ENCODE measurements around the gene PRDM8.

The PRDM8 gene

GRCh38 chr4:80184053-80184824 lies 13.1 kb upstream of the PRDM8 start:
- DNase-seq (ENCODE audit: low read depth), result peak; percentile 90

- DNase-seq (ENCODE audit: low read depth), result no peak
Measured at GRCh38 chr4:80184825-80185756, 12.2 kb upstream of the PRDM8 start.

DNA sequence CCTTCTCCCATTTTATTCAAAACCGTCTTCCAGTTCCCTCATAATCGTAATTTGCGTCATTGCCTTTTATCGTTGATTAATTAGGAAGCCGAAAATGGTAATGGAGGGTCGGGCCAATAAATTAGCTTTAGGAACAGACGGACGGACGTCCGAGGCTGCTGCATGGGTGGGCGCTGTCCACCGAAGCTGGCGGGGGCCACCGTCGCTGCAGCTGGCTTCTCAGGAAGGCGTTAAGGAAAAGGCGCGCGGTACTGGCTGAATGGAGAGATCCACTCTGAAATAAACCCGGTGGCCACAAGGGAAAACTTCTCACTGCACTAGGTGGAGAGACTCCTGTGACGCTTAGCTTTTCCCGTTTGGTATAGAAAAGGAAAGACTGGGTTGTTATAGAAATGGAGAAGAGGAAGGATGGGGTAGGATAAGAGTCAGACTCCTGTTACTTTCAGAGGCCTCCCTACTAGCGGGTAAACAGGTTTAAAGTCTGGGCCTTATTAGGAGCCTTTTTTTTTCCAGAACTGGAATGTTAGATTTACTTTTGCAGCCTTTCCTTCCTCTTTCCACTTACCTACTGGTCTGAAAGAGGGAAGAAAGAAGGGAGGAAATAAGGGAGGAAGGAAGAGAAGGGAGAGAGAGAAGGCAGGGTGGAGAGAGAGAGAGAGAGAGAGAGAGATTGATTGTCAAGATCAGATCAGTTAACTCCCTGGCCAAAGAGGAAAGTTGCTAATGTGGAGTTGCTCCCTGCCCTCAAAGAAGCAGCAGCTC lies 11.3 kb upstream of the PRDM8 start:
- no peak for DNase-seq (ENCODE audit: low read depth)

GRCh38 chr4:80186676-80187075 lies 10.6 kb upstream of the PRDM8 start:
- DNase-seq (ENCODE audit: low read depth), result no peak

- DNase-seq (ENCODE audit: low read depth), result no peak
Measured at GRCh38 chr4:80187677-80188076, 9.6 kb upstream of the PRDM8 start.

DNA sequence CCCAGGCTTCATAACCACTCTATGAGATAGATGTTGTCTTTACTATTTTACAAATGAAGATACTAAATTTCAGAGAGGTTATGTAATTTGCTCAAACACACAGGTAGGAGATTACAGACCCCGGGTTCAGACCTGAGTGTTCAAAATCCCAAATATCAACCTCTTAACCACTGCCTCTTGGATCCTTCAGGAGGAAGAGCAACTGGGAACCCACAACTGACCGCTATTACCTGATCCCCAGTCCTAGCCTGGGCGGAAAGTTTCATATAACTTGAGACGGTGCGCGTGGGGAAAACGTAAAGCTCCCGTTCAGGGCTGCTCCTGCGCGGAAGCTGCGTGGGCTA lies 8.9 kb upstream of the PRDM8 start:
- no peak for DNase-seq (ENCODE audit: low read depth)

DNA sequence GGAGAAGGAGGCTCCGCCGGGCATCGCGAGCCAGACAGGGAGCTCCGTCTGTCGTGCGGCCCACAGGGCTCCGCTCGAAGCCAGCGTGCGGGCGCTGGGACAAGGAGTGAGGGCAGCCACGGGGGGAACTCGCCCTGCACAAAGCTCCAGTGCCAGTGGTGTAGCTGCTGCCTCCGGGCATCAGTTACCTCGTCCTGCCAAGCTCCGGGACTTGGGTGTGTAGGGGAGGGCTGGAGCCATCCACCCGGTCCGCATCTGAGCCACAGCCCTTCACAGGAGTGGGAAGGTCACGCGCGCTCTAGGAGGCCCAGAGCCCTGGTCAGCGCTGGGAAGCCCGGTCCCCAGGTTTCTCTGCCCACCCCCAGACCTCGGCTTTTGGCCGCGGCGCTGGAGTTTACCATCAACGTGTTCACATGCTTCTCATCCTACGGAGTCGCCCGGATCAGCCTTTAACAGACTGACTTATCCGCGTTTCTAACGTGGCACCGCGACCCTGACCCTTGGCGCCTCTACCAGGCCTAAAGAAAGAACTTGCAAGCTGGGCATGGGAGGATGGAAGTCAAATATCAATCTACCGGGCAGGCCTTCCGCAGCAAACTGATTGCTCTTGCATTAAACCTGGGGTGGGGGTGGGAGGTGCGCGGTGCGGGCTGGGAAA lies 8.4 kb upstream of the PRDM8 start:
- DNase-seq (ENCODE audit: low read depth), result no peak

- DNase-seq (ENCODE audit: low read depth), result no peak
Measured at GRCh38 chr4:80189581-80189955, 7.7 kb upstream of the PRDM8 start.

GRCh38 chr4:80189956-80190677 lies 7.2 kb upstream of the PRDM8 start:
- no peak for DNase-seq (ENCODE audit: low read depth)

GRCh38 chr4:80192252-80192866 lies 4.9 kb upstream of the PRDM8 start:
- no peak for DNase-seq (ENCODE audit: low read depth)

GRCh38 chr4:80192937-80193336 lies 4.4 kb upstream of the PRDM8 start:
- DNase-seq (ENCODE audit: low read depth), result no peak

- DNase-seq (ENCODE audit: low read depth), result no peak
Measured at GRCh38 chr4:80195441-80196140, 1.7 kb upstream of the PRDM8 start.

GRCh38 chr4:80196259-80196921 lies 913 bp upstream of the PRDM8 start:
- no peak for DNase-seq (ENCODE audit: low read depth)

GRCh38 chr4:80197601-80198440 lies 518 bp downstream of the PRDM8 start:
- no peak for DNase-seq (ENCODE audit: low read depth)

GRCh38 chr4:80198441-80198837 lies 1.1 kb downstream of the PRDM8 start:
- DNase-seq (ENCODE audit: low read depth), result no peak

- DNase-seq (ENCODE audit: low read depth), result no peak
Measured at GRCh38 chr4:80199004-80199560, 1.8 kb downstream of the PRDM8 start.

DNA sequence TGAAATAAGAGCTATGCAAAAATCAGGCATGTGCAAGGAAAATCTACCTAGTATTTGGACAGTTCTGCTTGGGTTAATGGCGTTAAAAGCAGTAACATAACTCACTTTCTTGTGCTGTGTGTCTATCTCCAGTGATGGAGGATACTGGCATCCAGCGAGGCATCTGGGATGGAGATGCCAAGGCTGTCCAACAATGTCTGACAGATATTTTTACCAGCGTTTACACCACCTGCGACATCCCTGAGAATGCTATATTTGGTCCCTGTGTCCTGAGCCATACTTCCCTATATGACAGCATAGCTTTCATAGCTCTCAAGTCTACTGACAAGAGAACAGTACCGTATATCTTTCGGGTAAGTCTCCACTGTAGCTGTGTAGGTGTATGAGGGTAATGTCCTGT lies 2.6 kb downstream of the PRDM8 start:
- no peak for DNase-seq (ENCODE audit: low read depth)
